IPS-18c (cell line): ENCODE results near the gene SPTLC2.
"Not testable (repeated sequence)": the region's sequence is repeated elsewhere in the genome, so short reads cannot be mapped to it uniquely, and the experiment has no call there.

Experiments
- H3K4me3 ChIP-seq: 2 replicates; pipeline ENCODE4 v1.7.0; 2013; ENCODE audit warnings: low read depth, mild to moderate bottlenecking, low read length, moderate library complexity; ENCODE audit not compliant: insufficient read depth
- H3K9me3 ChIP-seq: one replicate; pipeline ENCODE4 v1.6.1; 2013; ENCODE audit warnings: mild to moderate bottlenecking, low read length, moderate library complexity; ENCODE audit not compliant: control insufficient read depth, insufficient read depth

SPTLC2 gene

GRCh38 chr14:77573964-77574363 is 42.5 kb downstream of the SPTLC2 start:
- Histone ChIP-seq H3K9me3 (no peaks in the 10 kb centered on the region), H3K4me3 (no peak overlapping the region)

- Histone ChIP-seq H3K9me3 (no peaks in the 10 kb centered on the region), H3K4me3 (no peak overlapping the region)
Measured at GRCh38 chr14:77570706-77571268, 45.6 kb downstream of the SPTLC2 start.

GRCh38 chr14:77565994-77566305 is 50.5 kb downstream of the SPTLC2 start:
- Histone ChIP-seq H3K4me3 (no peak overlapping the region), H3K9me3 (no peaks in the 10 kb centered on the region)

GRCh38 chr14:77565289-77565993 is 51.0 kb downstream of the SPTLC2 start:
- Histone ChIP-seq H3K9me3 (no peaks in the 10 kb centered on the region), H3K4me3 (no peak overlapping the region)

GRCh38 chr14:77562681-77563080 is 53.8 kb downstream of the SPTLC2 start:
- H3K4me3 ChIP-seq = no peak overlapping the region
- no peaks in the 10 kb centered on the region for H3K9me3 ChIP-seq

- Histone ChIP-seq H3K9me3 (no peaks in the 10 kb centered on the region), H3K4me3 (no peak overlapping the region)
Measured at GRCh38 chr14:77561881-77562280, 54.6 kb downstream of the SPTLC2 start.

- Histone ChIP-seq H3K9me3 (no peaks in the 10 kb centered on the region), H3K4me3 (no peak overlapping the region)
Measured at GRCh38 chr14:77559381-77559780, 57.1 kb downstream of the SPTLC2 start.

- Histone ChIP-seq H3K9me3 (no peaks in the 10 kb centered on the region), H3K4me3 (no peak overlapping the region)
Measured at GRCh38 chr14:77557391-77557790, 59.0 kb downstream of the SPTLC2 start.

GRCh38 chr14:77556946-77557345 is 59.5 kb downstream of the SPTLC2 start:
- Histone ChIP-seq H3K4me3 (no peak overlapping the region), H3K9me3 (no peaks in the 10 kb centered on the region)

- Histone ChIP-seq H3K4me3 (no peak overlapping the region), H3K9me3 (no peaks in the 10 kb centered on the region)
Measured at GRCh38 chr14:77554816-77555599, 61.4 kb downstream of the SPTLC2 start.

GRCh38 chr14:77554207-77554606 is 62.2 kb downstream of the SPTLC2 start:
- Histone ChIP-seq H3K4me3 (no peak overlapping the region), H3K9me3 (no peaks in the 10 kb centered on the region)

- Histone ChIP-seq H3K4me3 (no peak overlapping the region), H3K9me3 (no peaks in the 10 kb centered on the region)
Measured at GRCh38 chr14:77549451-77549850, 67.0 kb downstream of the SPTLC2 start.

GRCh38 chr14:77547512-77548180 is 68.8 kb downstream of the SPTLC2 start:
- no peak overlapping the region for H3K4me3 ChIP-seq
- no peaks in the 10 kb centered on the region for H3K9me3 ChIP-seq

GRCh38 chr14:77545171-77545570 is 71.3 kb downstream of the SPTLC2 start:
- H3K9me3 ChIP-seq, H3K4me3 ChIP-seq: not testable (repeated sequence)

GRCh38 chr14:77544571-77544970 is 71.9 kb downstream of the SPTLC2 start:
- Histone ChIP-seq H3K4me3 (no peak overlapping the region), H3K9me3 (no peaks in the 10 kb centered on the region)

- Histone ChIP-seq H3K9me3 (no peaks in the 10 kb centered on the region), H3K4me3 (no peak overlapping the region)
Measured at GRCh38 chr14:77543637-77544334, 72.7 kb downstream of the SPTLC2 start.

- no peak overlapping the region for H3K4me3 ChIP-seq
- no peaks in the 10 kb centered on the region for H3K9me3 ChIP-seq
Measured at GRCh38 chr14:77543240-77543551, 73.2 kb downstream of the SPTLC2 start.
